GM12878 (cell line): Measurements from ENCODE around the gene SETDB1. TPM values are rescaled to one million over a fixed set of nuclear protein-coding genes. Genes with fewer than 3 reads are reported as not detected.

Experiments
- CBX3 ChIP-seq: fragments of 200-600 bp; sonication (generic); IDR thresholded peaks from 2 replicates; pipeline ENCODE4 v1.6.1; 2016; ENCODE audit warnings: low read depth, borderline replicate concordance
- CBX5 ChIP-seq: sonication (generic); IDR thresholded peaks from 2 replicates; pipeline ENCODE4 v1.6.1; 2016; ENCODE audit warnings: low read depth, moderate library complexity, mild to moderate bottlenecking, inconsistent platforms
- E2F4 ChIP-seq: IDR thresholded peaks from 2 replicates; pipeline ENCODE4 v1.6.1; 2012; ENCODE audit warnings: low read depth, low read length, improper control_type of control experiment
- ETV6 ChIP-seq, 2 experiments: fragments of 450-650 bp in 1 of 2; IDR thresholded peaks in 1 of 2; conservative IDR thresholded peaks in 1 of 2; 2 replicates each; pipeline ENCODE4 v1.6.1; 2014; ENCODE audit warnings: antibody characterized with exemption in 1 of 2, borderline replicate concordance in 1 of 2, low read depth in 1 of 2, mild to moderate bottlenecking in 1 of 2, moderate library complexity in 1 of 2
- JUND ChIP-seq: IDR thresholded peaks from 2 replicates; pipeline ENCODE4 v1.6.1; 2012; ENCODE audit warnings: low read depth, mild to moderate bottlenecking, low read length, improper control_type of control experiment, moderate library complexity
- KAT2A ChIP-seq: conservative IDR thresholded peaks from 2 replicates; pipeline ENCODE4 v1.6.1; 2011; ENCODE audit warnings: low read depth, low read length; ENCODE audit not compliant: control insufficient read depth
- MEF2A ChIP-seq: IDR thresholded peaks from 2 replicates; pipeline ENCODE4 v1.6.1; 2011; ENCODE audit warnings: low read depth, mild to moderate bottlenecking, low read length, moderate library complexity; ENCODE audit not compliant: insufficient read depth
- MEF2B ChIP-seq: fragments of 450-650 bp; IDR thresholded peaks from 2 replicates; pipeline ENCODE4 v1.6.1; 2018; ENCODE audit warnings: mild to moderate bottlenecking, moderate library complexity; ENCODE audit not compliant: partially characterized antibody, poor library complexity, severe bottlenecking
- NBN ChIP-seq: fragments of 450-650 bp; IDR thresholded peaks from 2 replicates; pipeline ENCODE4 v1.6.1; 2016
- PAX8 ChIP-seq: fragments of 450-650 bp; IDR thresholded peaks from 2 replicates; pipeline ENCODE4 v1.6.1; 2017; ENCODE audit warnings: mild to moderate bottlenecking, moderate library complexity
- RBBP5 ChIP-seq: fragments of 200-600 bp; sonication (generic); conservative IDR thresholded peaks from 2 replicates; pipeline ENCODE4 v1.6.1; 2016
- RELA ChIP-seq: fragments of 450-650 bp; IDR thresholded peaks from 2 replicates; pipeline ENCODE4 v1.8.0; 2014; ENCODE audit warnings: borderline replicate concordance; ENCODE audit not compliant: partially characterized antibody
- SIX5 ChIP-seq: IDR thresholded peaks from 2 replicates; pipeline ENCODE4 v1.6.1; 2011; ENCODE audit warnings: mild to moderate bottlenecking, low read depth, low read length, moderate library complexity; ENCODE audit not compliant: severe bottlenecking
- SP1 ChIP-seq: IDR thresholded peaks from one replicate; pipeline ENCODE4 v1.6.1; 2011; ENCODE audit warnings: low read depth, low read length
- SRF ChIP-seq, 2 experiments: IDR thresholded peaks; 2 replicates each; pipeline ENCODE4 v1.6.1; 2011; ENCODE audit warnings: low read depth in 2 of 2, low read length in 2 of 2, mild to moderate bottlenecking in 1 of 2, moderate library complexity in 1 of 2
- YY1 ChIP-seq: IDR thresholded peaks from 2 replicates; pipeline ENCODE4 v1.6.1; 2011; ENCODE audit warnings: low read depth, mild to moderate bottlenecking, low read length
- polyA plus RNA-seq, 11 experiments: library from polyadenylated mRNA; depleted of rRNA in 4 of 11; unstranded in 6 of 11; stranded (reverse) in 5 of 11; fragments of >200 nt; fragmentation: Nextera tagmentation in 4 of 11; fragmentation: Illumina TruSeq in 1 of 11; extraction: Ambion mirVana in 4 of 11; extraction: Trizol in 1 of 11; gene quantifications; 1 replicate in 1 of 11; 2 replicates in 10 of 11; pipeline versions ENCODE4 v1.2.1 to v1.2.3, GENCODE V29; 2011 to 2016; ENCODE audit warnings: inconsistent platforms in 2 of 11, missing spikeins in 2 of 11, low read depth in 1 of 11
- total RNA-seq, 4 experiments: library from RNA; depleted of rRNA in 3 of 4; stranded (reverse); fragments of >200 nt in 3 of 4; fragmentation: Illumina TruSeq in 1 of 4; extraction: Trizol in 1 of 4; gene quantifications; 2 replicates each; pipeline versions ENCODE4 v1.2.1 to v1.2.3, GENCODE V29; 2013 to 2021
- TF ChIP-seq, protein P1 (sequence below): IDR thresholded peaks from 2 replicates; pipeline ENCODE4 v1.6.1; 2011; ENCODE audit warnings: mild to moderate bottlenecking, low read depth, low read length, moderate library complexity; ENCODE audit not compliant: insufficient replicate concordance
- TF ChIP-seq, protein P2 (sequence below): fragments of 450-650 bp; IDR thresholded peaks from 2 replicates; pipeline ENCODE4 v1.6.1; 2017; ENCODE audit warnings: antibody characterized with exemption, mild to moderate bottlenecking, moderate library complexity

The SETDB1 gene
- total and polyA plus RNA-seq, 10 of the 15 experiments (the other 5 are each of a cell fraction or from before 2014, with no cell fraction given): 14.3 to 56.7 (median 35.7) TPM

GRCh38 chr1:150979092-150980056 lies 53.2 kb downstream of the SETDB1 start (continued):
- no peak for TF ChIP-seq CBX3
- TF ChIP-seq SIX5: no peak
- TF ChIP-seq, protein P1, sequence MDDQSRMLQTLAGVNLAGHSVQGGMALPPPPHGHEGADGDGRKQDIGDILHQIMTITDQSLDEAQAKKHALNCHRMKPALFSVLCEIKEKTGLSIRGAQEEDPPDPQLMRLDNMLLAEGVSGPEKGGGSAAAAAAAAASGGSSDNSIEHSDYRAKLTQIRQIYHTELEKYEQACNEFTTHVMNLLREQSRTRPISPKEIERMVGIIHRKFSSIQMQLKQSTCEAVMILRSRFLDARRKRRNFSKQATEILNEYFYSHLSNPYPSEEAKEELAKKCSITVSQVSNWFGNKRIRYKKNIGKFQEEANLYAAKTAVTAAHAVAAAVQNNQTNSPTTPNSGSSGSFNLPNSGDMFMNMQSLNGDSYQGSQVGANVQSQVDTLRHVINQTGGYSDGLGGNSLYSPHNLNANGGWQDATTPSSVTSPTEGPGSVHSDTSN: no peak
- 0 out of 2 replicates have a peak, but pooled peaks have one; percentile 72 for TF ChIP-seq CBX5
- TF ChIP-seq NBN: no peak
- no peak for TF ChIP-seq PAX8
- no peak for TF ChIP-seq KAT2A
- no peak for TF ChIP-seq SP1
- TF ChIP-seq RBBP5: no peak
- no peak for TF ChIP-seq MEF2A
- TF ChIP-seq, protein P2, sequence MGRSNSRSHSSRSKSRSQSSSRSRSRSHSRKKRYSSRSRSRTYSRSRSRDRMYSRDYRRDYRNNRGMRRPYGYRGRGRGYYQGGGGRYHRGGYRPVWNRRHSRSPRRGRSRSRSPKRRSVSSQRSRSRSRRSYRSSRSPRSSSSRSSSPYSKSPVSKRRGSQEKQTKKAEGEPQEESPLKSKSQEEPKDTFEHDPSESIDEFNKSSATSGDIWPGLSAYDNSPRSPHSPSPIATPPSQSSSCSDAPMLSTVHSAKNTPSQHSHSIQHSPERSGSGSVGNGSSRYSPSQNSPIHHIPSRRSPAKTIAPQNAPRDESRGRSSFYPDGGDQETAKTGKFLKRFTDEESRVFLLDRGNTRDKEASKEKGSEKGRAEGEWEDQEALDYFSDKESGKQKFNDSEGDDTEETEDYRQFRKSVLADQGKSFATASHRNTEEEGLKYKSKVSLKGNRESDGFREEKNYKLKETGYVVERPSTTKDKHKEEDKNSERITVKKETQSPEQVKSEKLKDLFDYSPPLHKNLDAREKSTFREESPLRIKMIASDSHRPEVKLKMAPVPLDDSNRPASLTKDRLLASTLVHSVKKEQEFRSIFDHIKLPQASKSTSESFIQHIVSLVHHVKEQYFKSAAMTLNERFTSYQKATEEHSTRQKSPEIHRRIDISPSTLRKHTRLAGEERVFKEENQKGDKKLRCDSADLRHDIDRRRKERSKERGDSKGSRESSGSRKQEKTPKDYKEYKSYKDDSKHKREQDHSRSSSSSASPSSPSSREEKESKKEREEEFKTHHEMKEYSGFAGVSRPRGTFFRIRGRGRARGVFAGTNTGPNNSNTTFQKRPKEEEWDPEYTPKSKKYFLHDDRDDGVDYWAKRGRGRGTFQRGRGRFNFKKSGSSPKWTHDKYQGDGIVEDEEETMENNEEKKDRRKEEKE: no peak
- peak; percentile 84 for TF ChIP-seq YY1
- 0 out of 4 replicates have a peak, but pooled peaks of 1 of the 2 experiments have one; percentile 22 for TF ChIP-seq ETV6 (conservative IDR thresholded peaks at IDR 0.05 in 1 of 2, IDR thresholded peaks at IDR 0.05 in 1 of 2; ENCODE audit: borderline replicate concordance in 1 of 2, low read depth in 1 of 2)
- peak; percentile 45 for TF ChIP-seq RELA
- no peak for TF ChIP-seq JUND
- TF ChIP-seq E2F4: no peak
- TF ChIP-seq MEF2B: no peak
- TF ChIP-seq SRF (IDR thresholded peaks at IDR 0.05; ENCODE audit: low read depth in 2 of 2, low read length in 2 of 2): no peak
- TF ChIP-seq, all 136 proteins: peak for 27
